ENCODE data around the gene PARP12.
A peak's percentile ranks its signal among the peaks of the same experiment; 100 is the strongest.
"Not testable (repeated sequence)": the region's sequence is repeated elsewhere in the genome, so short reads cannot be mapped to it uniquely, and the experiment has no call there.

PARP12 gene, protein sequence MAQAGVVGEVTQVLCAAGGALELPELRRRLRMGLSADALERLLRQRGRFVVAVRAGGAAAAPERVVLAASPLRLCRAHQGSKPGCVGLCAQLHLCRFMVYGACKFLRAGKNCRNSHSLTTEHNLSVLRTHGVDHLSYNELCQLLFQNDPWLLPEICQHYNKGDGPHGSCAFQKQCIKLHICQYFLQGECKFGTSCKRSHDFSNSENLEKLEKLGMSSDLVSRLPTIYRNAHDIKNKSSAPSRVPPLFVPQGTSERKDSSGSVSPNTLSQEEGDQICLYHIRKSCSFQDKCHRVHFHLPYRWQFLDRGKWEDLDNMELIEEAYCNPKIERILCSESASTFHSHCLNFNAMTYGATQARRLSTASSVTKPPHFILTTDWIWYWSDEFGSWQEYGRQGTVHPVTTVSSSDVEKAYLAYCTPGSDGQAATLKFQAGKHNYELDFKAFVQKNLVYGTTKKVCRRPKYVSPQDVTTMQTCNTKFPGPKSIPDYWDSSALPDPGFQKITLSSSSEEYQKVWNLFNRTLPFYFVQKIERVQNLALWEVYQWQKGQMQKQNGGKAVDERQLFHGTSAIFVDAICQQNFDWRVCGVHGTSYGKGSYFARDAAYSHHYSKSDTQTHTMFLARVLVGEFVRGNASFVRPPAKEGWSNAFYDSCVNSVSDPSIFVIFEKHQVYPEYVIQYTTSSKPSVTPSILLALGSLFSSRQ

DNA sequence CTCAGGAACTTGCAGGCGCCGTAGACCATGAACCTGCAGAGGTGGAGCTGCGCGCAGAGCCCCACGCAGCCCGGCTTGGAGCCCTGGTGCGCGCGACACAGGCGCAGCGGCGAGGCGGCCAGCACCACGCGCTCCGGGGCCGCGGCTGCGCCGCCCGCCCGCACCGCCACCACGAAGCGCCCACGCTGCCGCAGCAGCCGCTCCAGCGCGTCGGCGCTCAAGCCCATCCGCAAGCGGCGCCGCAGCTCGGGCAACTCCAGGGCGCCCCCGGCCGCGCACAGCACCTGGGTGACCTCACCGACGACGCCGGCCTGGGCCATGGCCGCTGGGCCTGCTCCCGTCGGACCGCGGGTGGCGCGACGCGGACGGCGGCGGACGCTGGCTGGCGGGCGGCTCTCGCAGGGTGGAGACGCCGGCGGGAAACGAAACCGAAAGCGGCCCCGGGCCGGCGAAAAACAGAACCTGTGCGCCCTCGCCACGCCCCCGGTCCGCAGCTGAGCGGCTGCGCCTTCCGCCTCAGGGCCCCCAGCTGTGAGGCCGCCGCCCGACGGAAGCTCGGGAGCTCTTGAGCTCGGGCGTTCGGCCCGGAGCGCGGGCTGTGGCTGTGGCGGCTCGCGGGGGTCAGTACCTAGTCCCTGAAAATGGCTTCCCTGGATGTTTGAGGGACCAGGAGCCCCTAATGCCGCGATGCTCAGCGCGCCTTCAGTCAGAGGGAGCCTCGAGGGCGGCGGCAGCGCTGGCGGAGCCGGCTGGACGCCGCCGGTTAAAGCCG is at the start of gene PARP12:
PARP12 (minus strand) TSS at position 424 of the 772 bp plus-strand sequence; CDS start at position 320, 104 bp downstream.
- TF ChIP-seq, protein P1, sequence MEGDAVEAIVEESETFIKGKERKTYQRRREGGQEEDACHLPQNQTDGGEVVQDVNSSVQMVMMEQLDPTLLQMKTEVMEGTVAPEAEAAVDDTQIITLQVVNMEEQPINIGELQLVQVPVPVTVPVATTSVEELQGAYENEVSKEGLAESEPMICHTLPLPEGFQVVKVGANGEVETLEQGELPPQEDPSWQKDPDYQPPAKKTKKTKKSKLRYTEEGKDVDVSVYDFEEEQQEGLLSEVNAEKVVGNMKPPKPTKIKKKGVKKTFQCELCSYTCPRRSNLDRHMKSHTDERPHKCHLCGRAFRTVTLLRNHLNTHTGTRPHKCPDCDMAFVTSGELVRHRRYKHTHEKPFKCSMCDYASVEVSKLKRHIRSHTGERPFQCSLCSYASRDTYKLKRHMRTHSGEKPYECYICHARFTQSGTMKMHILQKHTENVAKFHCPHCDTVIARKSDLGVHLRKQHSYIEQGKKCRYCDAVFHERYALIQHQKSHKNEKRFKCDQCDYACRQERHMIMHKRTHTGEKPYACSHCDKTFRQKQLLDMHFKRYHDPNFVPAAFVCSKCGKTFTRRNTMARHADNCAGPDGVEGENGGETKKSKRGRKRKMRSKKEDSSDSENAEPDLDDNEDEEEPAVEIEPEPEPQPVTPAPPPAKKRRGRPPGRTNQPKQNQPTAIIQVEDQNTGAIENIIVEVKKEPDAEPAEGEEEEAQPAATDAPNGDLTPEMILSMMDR (IDR thresholded peaks at IDR 0.05; ENCODE audit: extremely low read depth, insufficient read depth, missing control alignments) = peak; percentile 9
- DNase-seq (ENCODE audit: low spot score) = peak; percentile 92
- in situ Hi-C loops (cut with MboI; ENCODE audit: low pct_unique_long_range_greater_than_20kb, low sequenced_read_pairs, unreplicated experiment) = no loop called here

DNA sequence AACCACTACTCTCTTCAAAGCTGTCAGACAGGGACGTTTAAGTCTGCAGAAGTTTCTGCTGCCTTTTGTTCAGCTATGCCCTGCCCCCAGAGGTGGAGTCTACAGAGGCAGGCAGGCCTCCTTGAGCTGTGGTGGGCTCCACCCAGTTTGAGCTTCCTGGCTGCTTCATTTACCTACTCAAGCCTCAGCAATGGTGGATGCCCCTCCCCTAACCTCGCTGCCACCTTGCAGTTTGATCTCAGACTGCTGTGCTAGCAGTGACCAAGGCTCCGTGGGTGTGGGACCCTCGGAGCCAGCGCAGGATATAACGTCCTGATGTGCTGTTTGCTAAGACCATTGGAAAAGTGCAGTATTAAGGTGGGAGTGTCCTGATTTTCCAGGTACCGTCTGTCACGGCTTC is 46.0 kb upstream of the PARP12 start:
- in situ Hi-C loops (cut with MboI; ENCODE audit: low pct_unique_long_range_greater_than_20kb, low sequenced_read_pairs, unreplicated experiment); DNase-seq (ENCODE audit: low spot score): not testable (repeated sequence)

DNA sequence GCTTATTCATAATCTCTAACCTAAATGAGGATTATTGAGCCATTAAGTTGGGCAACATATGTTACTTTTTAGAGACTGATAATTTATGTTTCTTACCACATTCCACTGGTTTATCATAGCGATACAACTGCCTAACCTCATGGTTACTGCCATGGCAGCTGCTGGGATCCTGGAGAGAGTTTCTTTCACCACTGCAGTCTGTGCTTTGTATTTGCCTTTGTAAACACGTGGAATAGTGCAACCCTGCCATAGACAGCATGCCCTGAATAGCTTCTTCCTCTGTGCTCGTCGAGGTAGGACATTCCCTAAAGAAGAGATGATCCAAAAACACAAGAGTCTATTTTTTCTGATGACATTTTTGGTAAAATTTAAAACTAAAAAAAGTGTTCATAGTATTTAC is 33.7 kb upstream of the PARP12 start:
- TF ChIP-seq, protein P1 (IDR thresholded peaks at IDR 0.05; ENCODE audit: extremely low read depth, insufficient read depth, missing control alignments) = no peak
- no peak for DNase-seq (ENCODE audit: low spot score)
- in situ Hi-C loops (cut with MboI; ENCODE audit: low pct_unique_long_range_greater_than_20kb, low sequenced_read_pairs, unreplicated experiment) = no loop called here

DNA sequence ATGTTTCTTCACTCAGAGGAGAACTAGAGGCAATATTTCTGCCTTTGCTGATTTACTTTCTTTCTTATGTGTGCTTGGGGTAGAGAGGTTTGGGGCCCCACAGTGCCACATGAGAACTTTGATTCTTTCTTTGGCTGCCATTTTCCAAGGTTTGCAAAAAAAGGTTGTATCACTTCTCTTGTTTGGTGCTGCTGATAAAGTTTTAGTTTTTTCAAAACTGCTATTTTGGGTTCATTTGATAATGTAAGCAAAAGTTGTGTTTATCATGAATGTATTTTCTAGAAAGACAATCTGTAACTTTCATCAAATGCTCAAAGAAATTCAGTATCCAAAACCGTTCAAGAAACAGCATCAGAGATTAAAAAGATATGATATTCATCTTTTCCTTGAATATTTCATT is 30.6 kb upstream of the PARP12 start:
- TF ChIP-seq, protein P1 (IDR thresholded peaks at IDR 0.05; ENCODE audit: extremely low read depth, insufficient read depth, missing control alignments) = no peak
- in situ Hi-C loops (cut with MboI; ENCODE audit: low pct_unique_long_range_greater_than_20kb, low sequenced_read_pairs, unreplicated experiment) = no loop called here
- DNase-seq (ENCODE audit: low spot score) = no peak

DNA sequence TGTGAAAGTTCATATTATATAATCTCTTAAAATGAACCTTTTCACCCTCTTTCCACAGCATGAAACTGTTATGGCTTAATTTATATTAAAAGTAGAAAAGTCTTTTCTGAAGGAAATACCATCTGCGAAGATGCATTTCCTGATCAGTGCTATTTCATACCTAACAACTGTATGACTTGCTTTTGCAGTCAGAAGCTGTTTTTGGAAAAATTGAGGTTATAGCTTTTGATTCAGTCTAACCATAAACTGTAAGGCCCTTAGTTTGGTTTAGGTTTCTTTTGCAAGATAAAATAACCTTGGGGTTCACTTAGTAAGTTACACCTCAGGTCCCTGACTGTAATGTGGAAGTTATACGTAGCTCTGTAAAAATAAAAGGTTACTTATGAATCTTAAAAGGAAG is 22.7 kb upstream of the PARP12 start:
- TF ChIP-seq, protein P1 (IDR thresholded peaks at IDR 0.05; ENCODE audit: extremely low read depth, insufficient read depth, missing control alignments) = no peak
- DNase-seq (ENCODE audit: low spot score) = no peak
- in situ Hi-C loops (cut with MboI; ENCODE audit: low pct_unique_long_range_greater_than_20kb, low sequenced_read_pairs, unreplicated experiment) = no loop called here

DNA sequence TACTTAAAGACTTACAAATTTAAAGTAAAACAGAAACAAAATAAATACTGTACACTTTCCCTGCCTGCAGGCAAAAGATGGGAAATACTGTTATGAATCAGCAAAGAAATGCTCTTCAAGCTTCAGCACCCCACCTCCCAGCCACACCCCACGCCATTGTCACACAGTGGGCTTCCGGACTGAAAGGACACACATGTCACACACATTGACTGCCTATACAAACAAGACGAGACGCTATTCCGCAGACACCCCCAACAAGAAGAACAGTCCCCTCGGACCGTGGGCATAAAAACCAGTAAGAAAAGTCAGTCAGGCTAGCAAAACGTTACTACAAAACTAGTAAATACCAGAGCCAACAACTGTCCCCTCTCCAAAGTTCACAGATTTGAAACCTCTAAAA is 22.2 kb upstream of the PARP12 start:
- in situ Hi-C loops (cut with MboI; ENCODE audit: low pct_unique_long_range_greater_than_20kb, low sequenced_read_pairs, unreplicated experiment) = no loop called here
- DNase-seq (ENCODE audit: low spot score) = peak; percentile 66
- TF ChIP-seq, protein P1 (IDR thresholded peaks at IDR 0.05; ENCODE audit: extremely low read depth, insufficient read depth, missing control alignments) = no peak
